ENCODE measurements around the gene MTMR4.
"Not testable (repeated sequence)": the region's sequence is repeated elsewhere in the genome, so short reads cannot be mapped to it uniquely, and the experiment has no call there.

Gene MTMR4

DNA sequence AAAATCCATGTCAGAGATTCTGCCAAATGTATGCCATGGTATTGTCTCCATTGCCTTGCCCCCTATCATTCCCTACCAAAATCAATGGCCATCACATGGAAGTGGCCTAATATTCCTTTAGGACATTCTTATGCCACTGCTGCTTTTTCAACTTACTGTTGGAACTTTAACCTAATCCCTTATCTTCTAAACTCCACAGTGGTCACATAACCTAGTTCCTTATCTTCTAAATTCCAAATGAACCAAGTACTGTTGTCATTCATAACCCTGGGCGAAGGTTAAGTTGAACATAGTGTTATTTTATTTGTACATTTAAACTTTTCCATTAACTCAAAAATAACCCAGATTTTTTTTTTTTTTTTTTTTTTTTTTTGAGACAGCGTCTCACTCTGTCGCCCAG lies 29.8 kb downstream of the MTMR4 start:
- no peak for DNase-seq (ENCODE audit: low read depth)
- TF ChIP-seq, protein P1, sequence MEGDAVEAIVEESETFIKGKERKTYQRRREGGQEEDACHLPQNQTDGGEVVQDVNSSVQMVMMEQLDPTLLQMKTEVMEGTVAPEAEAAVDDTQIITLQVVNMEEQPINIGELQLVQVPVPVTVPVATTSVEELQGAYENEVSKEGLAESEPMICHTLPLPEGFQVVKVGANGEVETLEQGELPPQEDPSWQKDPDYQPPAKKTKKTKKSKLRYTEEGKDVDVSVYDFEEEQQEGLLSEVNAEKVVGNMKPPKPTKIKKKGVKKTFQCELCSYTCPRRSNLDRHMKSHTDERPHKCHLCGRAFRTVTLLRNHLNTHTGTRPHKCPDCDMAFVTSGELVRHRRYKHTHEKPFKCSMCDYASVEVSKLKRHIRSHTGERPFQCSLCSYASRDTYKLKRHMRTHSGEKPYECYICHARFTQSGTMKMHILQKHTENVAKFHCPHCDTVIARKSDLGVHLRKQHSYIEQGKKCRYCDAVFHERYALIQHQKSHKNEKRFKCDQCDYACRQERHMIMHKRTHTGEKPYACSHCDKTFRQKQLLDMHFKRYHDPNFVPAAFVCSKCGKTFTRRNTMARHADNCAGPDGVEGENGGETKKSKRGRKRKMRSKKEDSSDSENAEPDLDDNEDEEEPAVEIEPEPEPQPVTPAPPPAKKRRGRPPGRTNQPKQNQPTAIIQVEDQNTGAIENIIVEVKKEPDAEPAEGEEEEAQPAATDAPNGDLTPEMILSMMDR (IDR thresholded peaks at IDR 0.05; ENCODE audit: insufficient read depth, low read depth, low read length, missing control alignments) = no peak
- no peak overlapping the region for H3K4me3 ChIP-seq (ENCODE audit: low read length)

DNA sequence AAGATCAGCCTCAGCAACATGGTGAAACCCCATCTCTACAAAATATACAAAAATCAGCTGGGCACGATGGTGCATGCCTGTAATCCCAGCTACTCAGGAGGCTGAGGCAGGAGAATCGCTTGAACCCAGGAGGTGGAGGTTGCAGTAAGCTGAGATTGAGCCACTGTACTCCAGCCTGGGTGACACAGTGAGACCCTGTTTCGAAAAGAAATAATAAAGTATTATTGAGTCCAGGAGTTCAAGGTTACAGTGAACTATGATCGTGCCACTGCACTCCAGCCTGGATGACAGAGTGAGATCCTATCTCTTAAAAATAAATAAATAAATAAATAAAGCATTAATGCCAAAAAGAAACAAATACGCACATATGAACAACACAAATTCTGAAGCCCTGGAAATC lies 32.6 kb downstream of the MTMR4 start:
- H3K4me3 ChIP-seq (ENCODE audit: low read length); DNase-seq (ENCODE audit: low read depth): not testable (repeated sequence)

DNA sequence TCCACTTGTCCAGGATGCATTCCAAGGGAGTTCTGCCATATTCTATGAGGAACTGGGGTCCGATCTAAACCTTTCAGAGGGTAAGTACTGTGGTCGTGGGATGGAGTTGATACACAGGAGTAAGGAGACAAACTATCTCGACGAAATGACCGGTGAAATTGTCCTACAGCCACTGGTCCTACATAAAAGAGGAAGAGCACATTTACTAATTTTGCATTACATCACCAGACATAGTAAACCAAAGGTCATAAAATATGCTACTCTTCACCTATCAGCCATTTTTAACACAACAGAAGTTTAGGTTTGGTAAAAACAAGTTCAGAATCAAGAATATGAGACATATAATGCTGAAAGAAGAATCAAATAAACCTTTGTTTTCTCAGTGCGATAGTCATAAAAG lies 34.3 kb downstream of the MTMR4 start:
- TF ChIP-seq, protein P1 (IDR thresholded peaks at IDR 0.05; ENCODE audit: insufficient read depth, low read depth, low read length, missing control alignments) = no peak
- H3K4me3 ChIP-seq (ENCODE audit: low read length) = no peak overlapping the region
- DNase-seq (ENCODE audit: low read depth) = no peak

DNA sequence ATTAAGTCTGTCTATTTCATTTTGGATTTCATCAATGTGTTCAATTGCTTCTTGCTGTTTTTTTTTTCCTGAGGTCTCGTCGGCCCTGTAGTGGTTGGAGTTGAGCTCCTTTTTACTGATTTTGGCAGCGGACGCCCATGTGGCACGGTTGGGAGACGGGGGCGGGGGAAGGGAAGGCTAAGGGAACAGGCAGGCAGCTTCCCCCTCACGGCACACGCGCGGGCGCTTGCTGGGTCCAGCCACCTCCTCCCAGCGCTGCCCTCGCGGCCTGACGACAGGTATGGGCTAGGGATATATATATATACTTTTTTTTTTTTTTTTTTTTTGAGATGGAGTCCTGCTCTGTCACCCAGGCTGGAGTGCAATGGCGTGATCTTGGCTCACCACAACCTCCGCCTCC lies 37.6 kb downstream of the MTMR4 start:
- H3K4me3 ChIP-seq (ENCODE audit: low read length) = no peak overlapping the region
- TF ChIP-seq, protein P1 (IDR thresholded peaks at IDR 0.05; ENCODE audit: insufficient read depth, low read depth, low read length, missing control alignments) = no peak
- no peak for DNase-seq (ENCODE audit: low read depth)

DNA sequence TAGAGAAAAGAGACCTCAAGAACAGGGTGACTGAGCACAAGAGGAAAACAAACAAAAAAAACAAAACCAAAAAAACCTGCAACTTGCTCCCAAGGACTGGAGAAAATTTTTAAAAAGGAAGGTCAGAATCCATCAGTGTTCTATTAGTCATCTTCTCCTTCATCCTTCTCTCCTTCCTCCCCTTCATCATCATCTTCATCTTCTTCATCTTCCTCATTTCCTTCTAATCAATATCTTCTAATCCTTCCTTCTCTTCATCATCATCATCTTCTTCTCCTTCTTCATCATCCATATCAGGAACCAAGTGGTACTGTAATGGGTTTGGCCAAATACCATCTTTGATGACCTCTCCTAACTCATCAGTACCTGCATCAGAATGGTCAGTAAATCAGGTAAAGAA lies 38.5 kb downstream of the MTMR4 start:
- DNase-seq (ENCODE audit: low read depth) = no peak
- TF ChIP-seq, protein P1 (IDR thresholded peaks at IDR 0.05; ENCODE audit: insufficient read depth, low read depth, low read length, missing control alignments) = no peak
- no peak overlapping the region for H3K4me3 ChIP-seq (ENCODE audit: low read length)

DNA sequence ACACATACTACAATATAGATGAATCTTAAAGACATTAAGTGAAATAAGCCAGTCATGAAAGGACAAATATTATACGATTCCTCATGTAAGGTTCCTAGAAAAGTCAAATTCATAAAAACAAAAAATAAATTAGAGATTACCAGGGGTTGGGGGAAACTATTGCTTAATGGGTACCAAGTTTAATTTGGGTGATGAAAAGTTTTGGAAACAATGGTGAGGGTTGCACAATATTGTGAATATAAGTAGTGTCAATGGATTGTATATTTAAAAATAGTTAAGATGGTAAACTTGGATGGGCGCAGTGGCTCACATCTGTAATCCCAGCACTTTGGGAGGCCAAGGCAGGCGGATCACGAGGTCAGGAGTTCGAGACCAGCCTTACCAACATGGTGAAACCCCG lies 44.1 kb downstream of the MTMR4 start:
- TF ChIP-seq, protein P1 (IDR thresholded peaks at IDR 0.05; ENCODE audit: insufficient read depth, low read depth, low read length, missing control alignments) = no peak
- DNase-seq (ENCODE audit: low read depth) = no peak

DNA sequence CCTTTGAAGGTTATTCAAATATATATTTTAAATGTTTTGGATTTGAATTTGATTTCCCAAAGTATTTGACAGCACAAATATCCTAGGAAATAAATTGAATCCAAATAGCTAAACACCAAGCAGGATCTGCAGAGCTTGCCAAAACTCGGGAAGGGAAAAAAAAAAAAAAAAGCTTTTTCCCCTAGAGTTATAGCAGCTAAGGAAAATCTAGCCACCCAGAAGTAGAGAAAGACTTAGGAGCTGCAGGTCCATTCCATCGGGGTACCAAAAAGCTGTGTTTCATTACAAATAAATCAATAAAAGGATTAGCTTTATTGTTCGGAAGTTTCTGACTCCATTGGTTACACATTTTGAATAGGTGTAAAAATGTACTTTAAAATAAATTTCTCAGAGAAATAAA lies 45.5 kb downstream of the MTMR4 start:
- TF ChIP-seq, protein P1 (IDR thresholded peaks at IDR 0.05; ENCODE audit: insufficient read depth, low read depth, low read length, missing control alignments) = no peak
- DNase-seq (ENCODE audit: low read depth) = no peak
- no peak overlapping the region for H3K4me3 ChIP-seq (ENCODE audit: low read length)

More for the DNA sequence above, 44.1 kb downstream of the MTMR4 start:
- no peak overlapping the region for H3K4me3 ChIP-seq (ENCODE audit: low read length)

DNA sequence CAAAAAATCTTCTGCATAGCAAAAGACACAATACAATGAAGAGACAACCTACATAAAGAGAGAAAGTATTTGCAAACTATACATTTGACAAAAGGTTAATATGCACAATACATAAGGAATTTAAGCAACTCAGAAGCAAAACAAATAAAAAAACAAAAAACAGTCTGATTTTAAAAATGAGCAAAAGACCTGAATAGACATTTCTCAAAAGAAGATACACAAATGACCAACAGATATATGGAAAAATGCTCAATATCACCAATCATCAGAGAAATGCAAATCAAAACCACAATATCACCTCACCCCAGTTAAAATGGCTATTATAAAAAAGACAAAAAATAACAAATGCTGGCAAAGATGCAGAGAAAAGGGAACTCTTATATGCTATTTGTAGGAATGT lies 58.9 kb downstream of the MTMR4 start:
- TF ChIP-seq, protein P1 (IDR thresholded peaks at IDR 0.05; ENCODE audit: insufficient read depth, low read depth, low read length, missing control alignments) = no peak
- no peak for DNase-seq (ENCODE audit: low read depth)
- no peak overlapping the region for H3K4me3 ChIP-seq (ENCODE audit: low read length)
